Measurements from ENCODE around the gene PACS1. TPM values are rescaled to one million over a fixed set of nuclear protein-coding genes. Genes with fewer than 3 reads are reported as not detected.
A peak's percentile ranks its signal among the peaks of the same experiment; 100 is the strongest.

The PACS1 gene
- total and polyA plus RNA-seq, 2 donors (not counting 1 experiment from before 2014, with no cell fraction given): 131 to 303 TPM

GRCh38 chr11:66050581-66051231, 19.4 kb upstream of the PACS1 start:
- H3K4me1 Mint-ChIP-seq: peaks cover 30% of the 10 kb centered on the region
- no peak overlapping the region for H3K4me3 ChIP-seq (ENCODE audit: control extremely low read depth in 1 of 5, extremely low read depth in 1 of 5, insufficient read depth in 1 of 5, low read depth in 2 of 5, low read length in 4 of 5)
- H3K27me3 Mint-ChIP-seq: peaks cover 12% of the 10 kb centered on the region
- no peak overlapping the region for H3K4me2 ChIP-seq (replicated peaks; ENCODE audit: low read depth, low read length, poor library complexity, severe bottlenecking)
- H3K4me1 ChIP-seq (ENCODE audit: control insufficient read depth in 2 of 2, insufficient read depth in 2 of 2, low read length in 2 of 2): peaks cover 25 to 29% of the 10 kb centered on the region in 2 donors
- H3K9me3 Mint-ChIP-seq (ENCODE audit: insufficient read depth): no peaks in the 10 kb centered on the region
- TF ChIP-seq EZH2 (IDR thresholded peaks at IDR 0.05; ENCODE audit: borderline replicate concordance, insufficient read depth, low read depth, low read length, poor library complexity, severe bottlenecking): no peak
- POLR2A ChIA-PET: interaction anchor here (0.6 to 1.7 kb wide), 4 partner anchors 19 to 270 kb away, joined by 3 to 5 read pairs (median 4); partner anchors contain the start of gene AP5B1
- H3K9me3 ChIP-seq (ENCODE audit: control extremely low read depth in 1 of 3, control insufficient read depth in 2 of 3, insufficient read depth in 1 of 3, low read length in 2 of 3): no peaks in the 10 kb centered on the region
- intact Hi-C loops (cut with micrococcal nuclease): loop anchor here (5.0 kb wide), 1 partner anchor 178 kb away; the partner anchor contains the start of gene EFEMP2
- H4K20me1 ChIP-seq (ENCODE audit: control insufficient read depth, insufficient read depth, low read length, poor library complexity, severe bottlenecking): peaks cover 22% of the 10 kb centered on the region
- H2AFZ ChIP-seq (ENCODE audit: insufficient read depth, low read depth, low read length, poor library complexity, severe bottlenecking): peak overlapping the region; percentile 87
- peak overlapping the region; percentile 99 for H3K4me3 Mint-ChIP-seq
- H3K36me3 ChIP-seq (replicated peaks in 1 of 2; ENCODE audit: control extremely low read depth in 1 of 2, control insufficient read depth in 1 of 2, extremely low read depth in 1 of 2, insufficient read depth in 2 of 2, low read length in 1 of 2): peaks cover 0 to 20% of the 10 kb centered on the region in 2 experiments
- ATAC-seq (ENCODE audit: low read depth) (no peak), DNase-seq (no peak)
- WGBS (ENCODE audit: insufficient coverage): 100% methylated on average over 2 of the region's 5 CpGs
- peak overlapping the region; percentile 96 for H3K27ac Mint-ChIP-seq
- peaks cover 61% of the 10 kb centered on the region for H3K79me2 ChIP-seq (ENCODE audit: control insufficient read depth, insufficient read depth, low read length)
- no peak overlapping the region for H3K9ac ChIP-seq (ENCODE audit: low read length)
- H3K27ac ChIP-seq (ENCODE audit: low read length in 2 of 2): peak overlapping the region; percentile 61 to 85
- peaks cover 0 to 35% (median 5%) of the 10 kb centered on the region in 4 experiments for H3K27me3 ChIP-seq (replicated peaks in 1 of 4; ENCODE audit: control extremely low read depth in 1 of 4, control insufficient read depth in 3 of 4, insufficient read depth in 4 of 4, low read length in 3 of 4)
- CTCF ChIA-PET: interaction anchor here (0.7 to 8.0 kb wide), 4 partner anchors 17 to 171 kb away, joined by 3 to 78 read pairs (median 4); partner anchors contain the start of gene PACS1

- TF ChIP-seq EZH2 (IDR thresholded peaks at IDR 0.05; ENCODE audit: borderline replicate concordance, insufficient read depth, low read depth, low read length, poor library complexity, severe bottlenecking) (no peak), CTCF (IDR thresholded peaks at IDR 0.05) (no peak)
- H4K20me1 ChIP-seq (ENCODE audit: control insufficient read depth, insufficient read depth, low read length, poor library complexity, severe bottlenecking): peaks cover 23% of the 10 kb centered on the region
- H3K27ac ChIP-seq (ENCODE audit: low read length in 2 of 2): peak overlapping the region; percentile 61 to 85
- peaks cover 0 to 33% (median 5%) of the 10 kb centered on the region in 4 experiments for H3K27me3 ChIP-seq (replicated peaks in 1 of 4; ENCODE audit: control extremely low read depth in 1 of 4, control insufficient read depth in 3 of 4, insufficient read depth in 4 of 4, low read length in 3 of 4)
- H3K4me3 ChIP-seq (ENCODE audit: control extremely low read depth in 1 of 5, extremely low read depth in 1 of 5, insufficient read depth in 1 of 5, low read depth in 2 of 5, low read length in 4 of 5): peak overlapping the region; percentile 42 to 99 (median 79)
- Mint-ChIP-seq H3K9me3 (ENCODE audit: insufficient read depth) (no peaks in the 10 kb centered on the region), H3K4me3 (peak overlapping the region; percentile 99), H3K27me3 (peaks cover 12% of the 10 kb centered on the region), H3K27ac (peak overlapping the region; percentile 96), H3K4me1 (peaks cover 29% of the 10 kb centered on the region)
- peak overlapping the region; percentile 92 for H3K9ac ChIP-seq (ENCODE audit: low read length)
- WGBS (ENCODE audit: insufficient coverage): 20% methylated on average over 10 of the region's 12 CpGs
- peaks cover 25 to 29% of the 10 kb centered on the region in 2 donors for H3K4me1 ChIP-seq (ENCODE audit: control insufficient read depth in 2 of 2, insufficient read depth in 2 of 2, low read length in 2 of 2)
- H3K36me3 ChIP-seq (replicated peaks in 1 of 2; ENCODE audit: control extremely low read depth in 1 of 2, control insufficient read depth in 1 of 2, extremely low read depth in 1 of 2, insufficient read depth in 2 of 2, low read length in 1 of 2): peaks cover 0 to 26% of the 10 kb centered on the region in 2 experiments
- intact Hi-C loops (cut with micrococcal nuclease): loop anchor here (5.0 kb wide), 1 partner anchor 179 kb away; the partner anchor contains the start of gene EFEMP2
- DNase-seq (no peak), ATAC-seq (ENCODE audit: low read depth) (no peak)
- CTCF ChIA-PET: interaction anchor here (0.7 to 8.0 kb wide), 5 partner anchors 17 to 93 kb away, joined by 3 to 78 read pairs (median 4); partner anchors contain the start of gene PACS1
- peak overlapping the region; percentile 87 for H2AFZ ChIP-seq (ENCODE audit: insufficient read depth, low read depth, low read length, poor library complexity, severe bottlenecking)
- no peaks in the 10 kb centered on the region for H3K9me3 ChIP-seq (ENCODE audit: control extremely low read depth in 1 of 3, control insufficient read depth in 2 of 3, insufficient read depth in 1 of 3, low read length in 2 of 3)
- peak overlapping the region; percentile 93 for H3K4me2 ChIP-seq (replicated peaks; ENCODE audit: low read depth, low read length, poor library complexity, severe bottlenecking)
- peaks cover 67% of the 10 kb centered on the region for H3K79me2 ChIP-seq (ENCODE audit: control insufficient read depth, insufficient read depth, low read length)
- POLR2A ChIA-PET: interaction anchor here (0.6 to 1.7 kb wide), 5 partner anchors 18 to 216 kb away, joined by 3 to 8 read pairs (median 5); partner anchors contain the start of gene BANF1
Observed at GRCh38 chr11:66051371-66051765, 18.7 kb upstream of the PACS1 start.
